SHP77 treated with DMSO at 0.1 percent for 48 hours (cell line): ENCODE results near the gene SMIM9.

Source experiments
- DNase-seq: peaks from one replicate; lab custom pipeline; 2025; lab: John Stamatoyannopoulos, UW

SMIM9 gene

GRCh38 chrX:154780968-154781367, 53.5 kb downstream of the SMIM9 start:
- no peak for DNase-seq

- DNase-seq = no peak
Measured at GRCh38 chrX:154779261-154779660, 55.2 kb downstream of the SMIM9 start.

- DNase-seq = no peak
Measured at GRCh38 chrX:154776753-154777152, 57.7 kb downstream of the SMIM9 start.

GRCh38 chrX:154775419-154776349, 58.8 kb downstream of the SMIM9 start:
- no peak for DNase-seq

GRCh38 chrX:154774622-154775021, 59.8 kb downstream of the SMIM9 start:
- no peak for DNase-seq
